ENCODE measurements around the gene KIAA0930.

The KIAA0930 gene

GRCh38 chr22:45190202-45190872 lies 50.4 kb downstream of the KIAA0930 start:
- DNase-seq (ENCODE audit: low spot score) = no peak
- TF ChIP-seq, protein P1, sequence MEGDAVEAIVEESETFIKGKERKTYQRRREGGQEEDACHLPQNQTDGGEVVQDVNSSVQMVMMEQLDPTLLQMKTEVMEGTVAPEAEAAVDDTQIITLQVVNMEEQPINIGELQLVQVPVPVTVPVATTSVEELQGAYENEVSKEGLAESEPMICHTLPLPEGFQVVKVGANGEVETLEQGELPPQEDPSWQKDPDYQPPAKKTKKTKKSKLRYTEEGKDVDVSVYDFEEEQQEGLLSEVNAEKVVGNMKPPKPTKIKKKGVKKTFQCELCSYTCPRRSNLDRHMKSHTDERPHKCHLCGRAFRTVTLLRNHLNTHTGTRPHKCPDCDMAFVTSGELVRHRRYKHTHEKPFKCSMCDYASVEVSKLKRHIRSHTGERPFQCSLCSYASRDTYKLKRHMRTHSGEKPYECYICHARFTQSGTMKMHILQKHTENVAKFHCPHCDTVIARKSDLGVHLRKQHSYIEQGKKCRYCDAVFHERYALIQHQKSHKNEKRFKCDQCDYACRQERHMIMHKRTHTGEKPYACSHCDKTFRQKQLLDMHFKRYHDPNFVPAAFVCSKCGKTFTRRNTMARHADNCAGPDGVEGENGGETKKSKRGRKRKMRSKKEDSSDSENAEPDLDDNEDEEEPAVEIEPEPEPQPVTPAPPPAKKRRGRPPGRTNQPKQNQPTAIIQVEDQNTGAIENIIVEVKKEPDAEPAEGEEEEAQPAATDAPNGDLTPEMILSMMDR (IDR thresholded peaks at IDR 0.05; ENCODE audit: borderline replicate concordance, control extremely low read depth, extremely low read depth, insufficient read depth, missing control alignments) = no peak
- in situ Hi-C loops (cut with MboI; ENCODE audit: low sequenced_read_pairs, unreplicated experiment) = no loop called here

DNA sequence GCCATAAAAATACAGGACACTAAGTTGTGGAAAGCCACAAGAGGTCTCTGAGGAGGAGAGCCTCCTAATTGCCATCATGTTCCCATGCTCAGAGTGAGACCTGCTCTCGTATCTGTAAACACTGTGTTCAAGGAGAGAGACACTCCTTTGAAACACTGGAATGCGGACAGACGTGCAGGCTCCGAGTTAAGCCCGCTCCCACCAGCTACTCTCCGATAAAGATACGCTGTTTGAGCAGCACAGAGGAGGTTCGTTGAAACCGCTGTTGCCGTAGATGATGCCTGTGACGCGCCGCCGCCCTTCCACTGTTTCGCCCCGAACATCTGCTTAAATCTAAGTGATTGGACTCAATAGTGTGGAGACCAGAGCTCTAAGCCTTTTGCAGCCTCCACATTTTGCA lies 51.9 kb downstream of the KIAA0930 start:
- TF ChIP-seq, protein P1 (IDR thresholded peaks at IDR 0.05; ENCODE audit: borderline replicate concordance, control extremely low read depth, extremely low read depth, insufficient read depth, missing control alignments) = no peak
- in situ Hi-C loops (cut with MboI; ENCODE audit: low sequenced_read_pairs, unreplicated experiment) = no loop called here
- DNase-seq (ENCODE audit: low spot score) = no peak

- in situ Hi-C loops (cut with MboI; ENCODE audit: low sequenced_read_pairs, unreplicated experiment) = no loop called here
- no peak for DNase-seq (ENCODE audit: low spot score)
- TF ChIP-seq, protein P1 (IDR thresholded peaks at IDR 0.05; ENCODE audit: borderline replicate concordance, control extremely low read depth, extremely low read depth, insufficient read depth, missing control alignments) = no peak
Measured at GRCh38 chr22:45187891-45188290, 52.8 kb downstream of the KIAA0930 start.

DNA sequence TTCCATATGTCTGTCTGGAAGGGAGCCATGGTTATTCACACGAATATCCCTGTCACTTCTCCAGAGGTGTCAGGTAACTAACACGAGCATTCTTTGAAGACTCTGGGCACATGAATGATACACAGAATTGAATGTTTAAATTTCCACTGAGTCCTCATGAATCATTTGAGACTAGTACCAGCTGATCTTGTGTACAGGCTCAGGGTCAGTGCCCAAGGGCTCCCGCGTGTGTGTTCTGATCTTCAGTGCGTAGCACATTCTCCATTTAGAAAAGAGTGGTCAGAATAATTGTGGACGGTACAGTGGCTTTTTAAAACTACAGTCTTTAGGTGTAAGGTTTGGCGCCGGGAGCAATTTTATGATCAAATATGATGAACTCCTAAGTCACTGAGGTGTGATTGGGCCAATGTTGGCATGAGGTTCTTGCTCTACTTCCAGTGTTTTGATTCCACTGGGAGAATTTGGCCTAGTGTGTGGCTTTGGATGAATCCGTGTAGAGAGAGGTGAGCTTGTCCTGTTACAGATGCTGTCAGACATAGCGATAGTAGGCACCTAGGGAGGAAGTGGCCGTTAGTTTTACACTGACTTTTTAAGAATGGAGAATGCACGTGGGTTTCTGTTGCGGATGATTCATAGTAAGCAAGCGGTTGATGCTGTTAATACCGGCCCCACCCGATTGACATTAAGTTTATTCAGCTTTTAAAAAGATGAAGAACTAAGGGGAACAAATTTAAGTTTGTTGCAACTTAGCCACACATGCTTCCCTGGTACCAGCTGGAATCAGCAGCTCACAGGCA lies 54.8 kb downstream of the KIAA0930 start:
- DNase-seq (ENCODE audit: low spot score) = no peak
- in situ Hi-C loops (cut with MboI; ENCODE audit: low sequenced_read_pairs, unreplicated experiment) = no loop called here
- TF ChIP-seq, protein P1 (IDR thresholded peaks at IDR 0.05; ENCODE audit: borderline replicate concordance, control extremely low read depth, extremely low read depth, insufficient read depth, missing control alignments) = no peak

DNA sequence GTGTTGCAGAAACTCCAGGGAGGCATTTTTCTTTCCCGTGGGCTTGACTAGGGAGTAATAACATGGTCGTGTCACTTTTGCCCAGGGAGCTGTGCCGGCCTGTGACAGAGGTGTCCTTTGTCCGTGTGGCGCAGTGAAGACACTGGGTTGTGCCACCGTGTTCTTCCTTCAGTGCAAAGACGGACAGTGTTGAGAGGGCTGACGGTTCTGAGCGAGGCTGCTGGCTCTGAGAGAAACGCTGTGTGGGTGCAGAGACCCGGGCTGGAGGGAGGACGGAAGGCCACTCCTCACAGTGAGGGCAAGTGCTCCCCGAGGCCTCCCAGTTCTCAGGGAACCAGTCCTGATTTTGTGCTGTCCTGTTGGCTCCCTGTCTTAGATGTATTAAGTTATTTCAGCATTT lies 56.7 kb downstream of the KIAA0930 start:
- in situ Hi-C loops (cut with MboI; ENCODE audit: low sequenced_read_pairs, unreplicated experiment) = no loop called here
- TF ChIP-seq, protein P1 (IDR thresholded peaks at IDR 0.05; ENCODE audit: borderline replicate concordance, control extremely low read depth, extremely low read depth, insufficient read depth, missing control alignments) = no peak

DNA sequence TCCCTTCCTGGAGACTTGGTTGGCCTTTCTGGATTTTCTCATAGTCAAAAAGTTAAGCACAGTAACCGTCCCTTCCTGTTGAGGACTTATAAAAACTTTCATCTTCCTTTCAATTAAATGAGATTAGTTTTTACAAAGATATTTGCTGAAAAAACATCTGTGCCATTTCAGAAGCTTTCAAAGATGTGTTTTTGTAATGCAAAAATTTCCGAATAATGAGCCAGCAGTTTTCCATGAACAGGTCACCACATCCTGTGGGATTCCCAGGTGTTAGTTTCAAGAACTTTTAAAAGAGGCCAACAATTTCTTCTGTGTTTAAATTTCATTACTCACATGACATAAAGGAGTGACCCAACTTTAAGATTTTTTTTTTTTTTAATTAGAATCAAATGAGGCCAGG lies 58.9 kb downstream of the KIAA0930 start:
- in situ Hi-C loops (cut with MboI; ENCODE audit: low sequenced_read_pairs, unreplicated experiment) = no loop called here
- TF ChIP-seq, protein P1 (IDR thresholded peaks at IDR 0.05; ENCODE audit: borderline replicate concordance, control extremely low read depth, extremely low read depth, insufficient read depth, missing control alignments) = no peak
- no peak for DNase-seq (ENCODE audit: low spot score)

More for the DNA sequence above, 56.7 kb downstream of the KIAA0930 start:
- no peak for DNase-seq (ENCODE audit: low spot score)
